Left kidney (tissue), 2 donors: ENCODE data around the gene ACBD6. TPM values are rescaled to one million over a fixed set of nuclear protein-coding genes. Genes with fewer than 3 reads are reported as not detected.

Experiments
- DNase-seq: peaks from one replicate; pipeline ENCODE4 v3.0.0-alpha.2; 2013
- polyA plus RNA-seq: library from polyadenylated mRNA; unstranded; fragments of 120-200 nt; gene quantifications from one replicate; pipeline ENCODE4 v1.2.1, GENCODE V29; 2013; ENCODE audit not compliant: insufficient read length

The ACBD6 gene
- polyA plus RNA-seq, 1 donor, result 84.9 TPM

DNA sequence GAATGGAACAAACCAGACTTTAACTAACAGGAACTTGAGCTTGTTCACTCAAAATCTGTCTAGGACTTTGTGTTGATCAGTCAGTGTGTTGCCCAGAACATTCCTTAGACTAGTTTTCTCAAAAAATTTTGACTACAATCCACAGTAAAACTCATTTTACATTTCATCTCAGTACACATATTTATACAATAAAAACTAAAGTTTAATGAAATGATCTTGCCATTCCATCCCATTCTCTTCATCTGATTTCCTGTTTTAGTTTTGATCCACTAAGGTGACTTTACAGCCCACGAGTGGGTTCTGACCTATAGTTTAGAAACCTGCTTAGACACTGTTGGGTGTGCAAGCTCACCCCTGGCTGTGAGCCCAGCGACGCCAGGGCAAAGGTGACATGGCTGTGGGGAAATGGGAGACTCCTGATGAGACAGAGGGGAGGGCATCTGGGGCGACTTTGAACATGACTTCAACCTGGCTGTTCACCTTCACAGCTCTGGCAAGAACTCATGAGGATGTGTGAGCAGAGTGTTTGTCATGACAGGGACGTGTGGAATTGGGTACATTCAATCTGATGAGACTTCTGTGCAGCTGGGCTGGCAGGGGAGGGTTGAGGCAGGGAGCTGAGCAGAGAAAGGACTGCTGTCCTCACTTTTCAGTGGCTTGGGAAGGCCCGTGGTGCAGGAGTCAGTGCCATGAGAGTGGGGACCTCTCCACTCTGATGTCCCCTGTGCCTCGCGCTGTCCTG is 231.7 kb downstream of the ACBD6 start:
- DNase-seq, result no peak

GRCh38 chr1:180269645-180270529 is 232.5 kb downstream of the ACBD6 start:
- no peak for DNase-seq

DNA sequence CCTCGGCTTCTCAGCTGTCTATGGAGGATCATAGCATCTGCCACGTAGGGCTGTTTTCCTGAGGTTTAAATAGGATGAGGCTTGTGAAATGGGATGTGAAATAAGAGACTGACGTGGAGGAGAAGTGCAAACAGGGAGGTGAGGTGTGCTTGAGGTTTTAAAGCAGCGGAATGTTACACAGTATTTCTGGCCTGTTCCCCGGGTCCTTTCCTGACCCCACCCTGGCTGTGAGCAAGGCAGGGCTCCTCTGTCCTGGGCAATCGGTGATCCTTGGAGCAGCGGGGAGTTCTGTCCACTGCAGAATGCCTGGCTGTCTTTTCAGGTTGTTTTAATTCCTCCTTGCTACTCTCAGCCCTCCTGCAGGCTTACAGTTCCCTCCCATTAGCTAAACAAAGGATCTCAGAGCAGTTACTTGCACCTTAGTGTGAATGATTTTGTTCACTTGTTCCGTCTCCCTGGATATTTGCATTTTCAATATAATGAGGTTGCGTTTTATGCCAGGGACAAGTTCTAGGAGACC is 233.8 kb downstream of the ACBD6 start:
- DNase-seq, result no peak

- DNase-seq, result no peak
These were observed 234.4 kb downstream of the ACBD6 start for GRCh38 chr1:180267761-180268555.

DNA sequence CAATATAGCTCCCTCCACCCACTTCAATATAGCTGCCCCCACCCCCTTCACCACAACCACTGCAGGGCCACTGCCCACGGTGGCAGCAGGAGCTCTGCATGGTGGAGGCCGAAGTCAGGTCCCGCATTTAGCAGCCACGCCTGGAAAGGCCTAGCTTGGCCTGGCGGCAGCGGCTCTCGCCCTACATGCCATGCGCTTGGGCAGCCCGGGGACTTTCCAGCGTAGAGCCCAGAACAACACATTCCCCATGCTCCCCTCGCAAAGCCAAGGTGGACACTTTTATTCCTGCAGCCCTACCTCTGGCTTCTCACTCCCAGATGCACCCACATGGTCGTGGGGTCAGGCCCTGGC is 235.2 kb downstream of the ACBD6 start:
- no peak for DNase-seq

DNA sequence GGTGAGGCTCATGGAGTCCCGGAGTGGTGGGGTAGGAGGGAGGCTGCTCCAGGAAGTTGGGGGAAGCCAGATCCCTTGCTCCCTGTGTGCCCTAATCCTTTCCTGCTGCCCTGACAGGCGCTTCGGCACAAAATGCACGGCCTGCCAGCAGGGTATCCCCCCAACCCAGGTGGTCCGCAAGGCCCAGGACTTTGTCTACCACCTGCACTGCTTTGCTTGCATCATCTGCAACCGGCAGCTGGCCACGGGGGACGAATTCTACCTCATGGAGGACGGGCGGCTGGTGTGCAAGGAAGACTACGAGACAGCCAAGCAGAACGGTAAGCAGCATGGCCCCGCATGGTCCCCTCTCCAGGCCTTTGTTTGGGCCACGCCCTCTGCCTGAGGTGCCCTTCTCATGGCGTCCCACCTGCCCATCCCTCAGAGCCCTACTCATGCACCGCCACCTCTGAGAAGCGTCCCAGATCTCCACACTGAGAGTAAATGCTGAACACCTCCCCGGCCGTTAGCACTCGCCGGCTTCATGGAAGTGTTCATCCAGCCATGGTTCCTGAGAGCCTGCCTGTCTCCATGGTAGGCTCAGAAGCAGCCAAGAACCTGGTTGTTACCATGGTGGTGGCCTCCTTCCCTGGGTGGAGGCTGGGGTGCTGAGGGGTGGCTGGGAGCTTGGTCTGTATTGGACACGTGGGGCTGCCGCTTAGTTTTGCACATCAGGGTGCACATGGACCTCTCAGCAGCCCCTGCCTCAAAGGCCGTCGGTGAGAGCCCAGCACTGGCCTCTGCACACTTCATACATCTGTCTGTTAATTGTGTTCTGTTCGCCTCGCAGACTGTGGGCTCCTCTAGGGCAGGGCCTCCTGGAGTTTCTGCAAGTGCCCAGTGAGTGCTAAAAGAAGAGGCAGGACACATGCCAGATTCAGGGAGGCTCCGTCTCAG is 235.8 kb downstream of the ACBD6 start:
- no peak for DNase-seq

DNA sequence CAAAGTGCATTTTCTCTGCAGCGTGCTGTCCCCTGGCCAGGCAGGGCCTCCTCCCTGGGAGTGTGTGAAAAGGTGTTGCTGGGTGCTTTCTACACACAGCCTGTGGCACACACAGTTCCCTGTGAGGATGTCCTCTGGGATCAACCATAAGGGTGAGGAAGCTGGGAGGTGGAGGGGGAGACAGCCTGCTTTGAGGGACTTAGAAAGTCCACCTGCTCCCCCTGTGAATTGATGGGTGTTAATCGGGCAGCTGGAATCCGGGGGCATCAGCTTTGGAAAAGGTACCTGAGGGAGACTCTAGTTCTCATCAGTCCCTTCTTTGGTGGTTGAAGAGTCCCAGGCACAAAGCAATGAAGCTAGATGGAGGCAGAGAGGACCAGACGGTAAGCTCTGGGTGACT is 236.5 kb downstream of the ACBD6 start:
- DNase-seq, result no peak

DNA sequence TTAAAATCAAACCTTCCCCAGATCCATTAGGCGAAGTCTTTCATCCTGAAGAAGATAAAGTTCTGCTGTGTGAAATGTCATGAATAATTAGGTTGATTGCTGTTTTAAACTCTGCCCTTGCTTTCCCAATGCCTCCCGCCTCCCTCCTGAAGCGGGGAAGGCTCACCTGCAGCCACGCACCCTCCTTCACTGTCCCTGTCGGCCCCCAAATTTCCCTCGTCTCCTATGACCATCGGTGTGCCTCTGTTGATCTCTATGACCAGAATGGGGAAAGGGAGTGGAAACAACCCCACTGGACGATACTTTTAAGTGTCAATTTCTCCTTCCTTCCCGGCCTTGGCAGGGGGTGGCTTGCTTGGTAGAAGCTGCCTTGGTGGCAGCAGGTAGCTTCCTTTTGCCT is 237.2 kb downstream of the ACBD6 start:
- no peak for DNase-seq

DNA sequence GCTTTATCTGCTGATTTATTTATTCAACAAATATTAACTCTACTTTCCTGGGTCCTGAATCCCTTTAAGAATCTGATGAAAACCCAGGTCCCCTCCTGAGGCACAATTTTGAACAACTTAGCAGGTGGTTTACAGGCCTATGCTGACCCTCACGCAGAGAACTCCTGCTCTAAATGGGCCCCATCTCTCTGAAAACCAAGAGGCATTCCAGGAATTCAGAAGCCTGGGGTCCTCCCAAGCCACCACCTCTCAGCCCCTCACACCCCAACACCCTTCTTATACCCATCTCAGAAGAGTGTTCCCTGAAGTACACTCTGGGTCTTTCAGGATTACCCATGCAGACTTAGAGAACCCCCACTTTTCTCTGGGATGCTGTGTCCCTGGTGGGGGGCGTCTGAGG is 237.8 kb downstream of the ACBD6 start:
- DNase-seq, result no peak

- no peak for DNase-seq
These were observed 239.5 kb downstream of the ACBD6 start for GRCh38 chr1:180262628-180263488.

GRCh38 chr1:180261524-180262155 is 240.7 kb downstream of the ACBD6 start:
- DNase-seq, result no peak

- DNase-seq, result no peak
These were observed 241.3 kb downstream of the ACBD6 start for GRCh38 chr1:180261030-180261429.

DNA sequence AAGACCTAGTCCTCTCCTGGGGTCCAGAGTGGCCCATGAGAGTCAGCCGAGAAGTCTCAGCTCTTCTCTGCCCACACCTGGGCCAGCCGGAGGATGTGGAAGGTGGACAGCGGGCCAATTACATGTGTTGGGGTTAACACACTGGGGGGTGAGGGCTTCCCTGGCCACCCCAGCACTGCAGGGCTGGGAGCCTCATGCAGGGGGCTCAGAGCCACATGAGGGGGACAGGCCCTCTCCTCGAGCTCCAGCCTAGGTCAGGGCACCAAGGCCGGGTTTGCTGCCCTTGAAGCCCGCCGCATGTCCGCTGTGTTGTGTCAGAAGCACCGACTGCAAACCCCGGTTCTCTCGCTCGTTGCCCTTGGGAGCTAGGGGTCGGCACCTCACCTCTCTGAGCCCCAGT is 241.8 kb downstream of the ACBD6 start:
- DNase-seq, result no peak

DNA sequence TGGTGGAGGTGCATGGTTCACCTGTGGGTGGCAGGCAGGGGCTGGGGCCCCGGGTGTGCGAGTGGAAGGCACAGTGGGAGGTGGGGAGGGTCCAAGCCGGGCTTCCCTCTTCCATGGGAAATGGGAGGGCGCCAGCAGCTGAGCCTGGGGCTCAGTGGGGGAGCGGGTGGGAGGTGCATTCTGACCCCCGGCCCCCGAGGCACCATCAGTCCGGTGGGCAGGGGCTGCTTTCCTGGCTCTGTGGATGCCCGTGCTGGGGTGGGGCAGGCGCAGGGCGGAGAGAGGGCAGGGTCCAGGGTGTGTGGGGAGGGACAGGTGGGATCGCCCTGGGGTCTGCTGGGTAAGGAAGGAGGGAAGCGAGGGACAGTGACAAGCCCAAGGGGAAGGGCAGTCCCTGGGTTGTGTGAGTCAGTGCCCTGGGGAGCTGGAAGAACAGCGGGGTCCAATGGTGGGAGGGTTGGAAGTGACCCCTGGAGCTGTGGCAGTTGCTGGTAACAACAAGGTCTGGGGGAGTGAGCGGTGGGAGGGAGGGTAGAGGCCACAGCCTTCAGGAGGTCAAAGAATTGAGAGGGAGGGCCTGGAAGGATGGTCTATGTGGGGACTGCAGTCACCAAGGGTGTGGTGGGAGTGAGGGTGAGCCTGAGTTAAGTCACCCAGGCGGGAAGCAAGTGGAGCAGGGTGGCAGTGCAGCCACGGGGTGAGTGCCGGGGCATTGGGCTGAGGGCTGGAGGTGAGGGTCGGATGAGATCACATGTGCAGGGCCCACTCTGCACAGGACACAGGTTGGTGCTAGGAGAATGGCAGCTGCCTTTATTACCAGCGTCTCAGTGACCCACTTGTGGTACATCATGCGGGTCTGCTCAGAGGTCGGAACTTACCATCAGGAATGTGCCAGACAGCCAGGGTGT is 242.7 kb downstream of the ACBD6 start:
- DNase-seq, result no peak

DNA sequence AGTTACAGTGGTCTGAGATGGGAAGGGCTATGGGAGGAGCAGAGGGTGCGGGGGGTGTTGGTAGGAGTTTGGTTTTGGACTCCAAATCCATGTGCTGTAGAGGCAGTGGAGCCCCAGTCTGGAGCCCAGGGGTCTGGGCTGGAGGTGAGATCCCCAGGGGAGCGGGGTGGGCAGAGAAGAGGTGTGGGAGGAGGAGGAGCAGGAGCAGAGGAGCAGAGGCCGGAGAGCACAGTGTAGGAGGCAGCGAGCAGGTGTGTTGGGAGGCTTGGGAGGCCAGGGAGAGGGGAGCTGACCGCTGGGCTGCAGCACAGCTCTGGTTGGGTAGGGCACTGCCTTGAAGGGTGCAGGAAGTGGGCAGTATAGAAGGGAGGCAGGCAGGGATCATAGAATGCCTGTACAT is 243.4 kb downstream of the ACBD6 start:
- DNase-seq, result no peak

DNA sequence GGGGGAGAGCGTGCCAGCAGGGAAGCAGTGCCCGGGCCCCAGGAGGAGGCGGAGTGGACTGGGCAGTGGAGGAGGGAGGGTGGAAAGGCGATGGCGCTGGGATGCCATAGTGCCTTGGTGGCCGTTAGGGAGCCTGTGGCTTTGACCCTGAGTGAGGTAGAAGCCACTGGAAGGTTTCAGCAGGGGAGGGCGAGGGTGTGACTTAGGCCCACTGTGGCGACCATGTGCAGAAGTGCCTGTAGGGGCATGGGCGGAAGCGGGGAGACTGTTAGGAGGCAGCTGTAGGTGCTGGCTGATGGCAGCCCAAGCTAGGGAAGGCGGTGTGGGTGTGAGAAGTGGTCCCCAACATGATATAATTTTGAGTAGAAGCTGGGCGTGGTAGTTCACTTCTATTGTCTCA is 244.1 kb downstream of the ACBD6 start:
- DNase-seq, result no peak

DNA sequence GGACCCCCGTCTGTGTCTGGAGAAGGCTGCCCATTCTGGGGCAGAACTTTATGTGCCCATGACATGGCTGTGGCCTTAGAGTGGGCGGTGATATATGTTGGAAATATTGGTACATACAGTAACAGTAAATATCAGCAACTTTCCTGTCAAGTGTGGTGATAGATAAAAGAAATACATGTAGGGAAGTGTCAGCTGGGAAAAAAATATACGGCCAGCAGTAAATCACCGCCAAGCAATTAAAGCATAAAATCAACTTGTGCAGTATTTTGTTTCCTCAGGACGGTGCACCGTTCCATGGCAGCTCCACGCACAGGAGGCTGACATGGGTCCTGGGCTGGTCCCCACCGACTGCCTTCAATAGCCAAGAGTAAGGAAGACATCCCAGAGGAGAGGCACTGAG is 244.9 kb downstream of the ACBD6 start:
- DNase-seq, result no peak

GRCh38 chr1:180257028-180257386 is 245.4 kb downstream of the ACBD6 start:
- no peak for DNase-seq
